Caco-2 (cell line): ENCODE data around the gene UFL1. TPM values are rescaled to one million over a fixed set of nuclear protein-coding genes. Genes with fewer than 3 reads are reported as not detected.
A peak's percentile ranks its signal among the peaks of the same experiment; 100 is the strongest.

Experiments
- BruUV-seq: library from RNA; stranded (reverse); fragments of 400-500 nt; replicated peaks from 2 replicates; lab custom pipeline; 2021; lab: Mats Ljungman, UMichigan
- CTCF ChIA-PET: fragments of 300-600 bp; sonication (Branson Sonifier 250); formaldehyde crosslinking; loops from one replicate; lab custom pipeline; 2022; ENCODE audit warnings: antibody characterized with exemption; lab: Charles Lee
- POLR2A ChIA-PET: fragments of 300-600 bp; sonication (Branson Sonifier 250); formaldehyde crosslinking; loops from one replicate; lab custom pipeline; 2022; ENCODE audit warnings: antibody characterized with exemption; lab: Charles Lee
- DNase-seq, 2 experiments: peaks; one replicate each; pipeline versions ENCODE4 v3.0.0 to v3.0.0-alpha.2; 2020 to 2022
- H3K27me3 ChIP-seq: replicated peaks from 2 replicates; pipeline ENCODE4 v1.6.0; 2011; ENCODE audit warnings: low read length; ENCODE audit not compliant: control insufficient read depth, insufficient read depth
- H3K36me3 ChIP-seq: 2 replicates; pipeline ENCODE4 v1.5.1; 2011; ENCODE audit warnings: low read length; ENCODE audit not compliant: control insufficient read depth, insufficient read depth
- H3K4me1 ChIP-seq: fragments of 250-450 bp; sonication (Bioruptor Pico); 2 replicates; pipeline ENCODE4 v1.5.1; 2020; ENCODE audit warnings: mild to moderate bottlenecking
- H3K4me3 ChIP-seq: 2 replicates; pipeline ENCODE4 v1.5.1; 2011; ENCODE audit warnings: low read depth, mild to moderate bottlenecking, control low read depth, low read length
- H3K9me3 ChIP-seq: fragments of 250-450 bp; sonication (Bioruptor Pico); 2 replicates; pipeline ENCODE4 v1.5.1; 2020; ENCODE audit warnings: mild to moderate bottlenecking, moderate library complexity
- H3K27ac Mint-ChIP-seq: one replicate; pipeline ENCODE4 v1.8.0; 2022; ENCODE audit warnings: mixed read lengths; ENCODE audit not compliant: unreplicated experiment
- H3K27me3 Mint-ChIP-seq: one replicate; pipeline ENCODE4 v1.8.0; 2022; ENCODE audit warnings: mixed read lengths; ENCODE audit not compliant: insufficient read depth, unreplicated experiment
- H3K36me3 Mint-ChIP-seq: one replicate; pipeline ENCODE4 v1.8.0; 2022; ENCODE audit warnings: mild to moderate bottlenecking, mixed read lengths; ENCODE audit not compliant: insufficient read depth, unreplicated experiment
- H3K4me1 Mint-ChIP-seq: one replicate; pipeline ENCODE4 v1.8.0; 2022; ENCODE audit warnings: low read depth, mixed read lengths; ENCODE audit not compliant: unreplicated experiment
- H3K4me3 Mint-ChIP-seq: one replicate; pipeline ENCODE4 v1.8.0; 2022; ENCODE audit warnings: mild to moderate bottlenecking, moderate library complexity, mixed read lengths; ENCODE audit not compliant: unreplicated experiment
- H3K9me3 Mint-ChIP-seq: one replicate; pipeline ENCODE4 v1.8.0; 2022; ENCODE audit warnings: mixed read lengths; ENCODE audit not compliant: unreplicated experiment
- intact Hi-C: fragments of 100-400 bp; cut with micrococcal nuclease; formaldehyde crosslinking; loops from one replicate; pipeline ENCODE4 v1.10.0; 2022; ENCODE audit not compliant: unreplicated experiment
- total RNA-seq: library from RNA; stranded (reverse); gene quantifications from 2 replicates; pipeline ENCODE4 v1.2.3, GENCODE V29; 2022
- TF ChIP-seq, protein P1 (sequence below), 2 experiments: fragments of 200-600 bp in 1 of 2; IDR thresholded peaks; 1 replicate in 1 of 2; 2 replicates in 1 of 2; pipeline versions ENCODE4 v1.5.1 to v1.8.0; 2011 to 2022; ENCODE audit warnings: antibody characterized with exemption in 1 of 2, control low read depth in 1 of 2, inconsistent platforms in 1 of 2, low read depth in 1 of 2, low read length in 1 of 2, mild to moderate bottlenecking in 1 of 2, moderate library complexity in 1 of 2; ENCODE audit not compliant: insufficient read depth in 1 of 2, severe bottlenecking in 1 of 2, unreplicated experiment in 1 of 2

The UFL1 gene
- total RNA-seq, 1 experiment from 2014 or later, result 21.9 TPM

DNA sequence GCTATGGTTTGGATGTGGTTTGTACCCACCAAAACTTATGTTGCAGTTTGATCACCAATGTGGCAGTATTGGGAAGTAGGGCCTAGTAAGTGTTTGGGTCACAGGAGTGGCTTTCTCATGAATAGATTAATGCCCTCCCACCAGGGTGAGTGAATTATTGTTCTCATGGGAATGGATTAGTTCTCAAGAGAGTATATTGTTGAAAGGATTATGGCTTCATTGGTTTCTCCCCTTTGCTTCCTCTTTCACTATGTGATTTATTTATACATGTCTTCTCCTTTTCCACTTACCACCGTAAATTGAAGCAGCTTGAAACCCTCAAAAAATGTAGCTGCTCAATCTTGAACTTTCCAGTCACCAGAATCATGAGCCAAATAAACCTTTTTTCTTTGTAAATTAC is 10.8 kb downstream of the UFL1 start:
- intact Hi-C loops, result no loop called here
- TF ChIP-seq, protein P1, sequence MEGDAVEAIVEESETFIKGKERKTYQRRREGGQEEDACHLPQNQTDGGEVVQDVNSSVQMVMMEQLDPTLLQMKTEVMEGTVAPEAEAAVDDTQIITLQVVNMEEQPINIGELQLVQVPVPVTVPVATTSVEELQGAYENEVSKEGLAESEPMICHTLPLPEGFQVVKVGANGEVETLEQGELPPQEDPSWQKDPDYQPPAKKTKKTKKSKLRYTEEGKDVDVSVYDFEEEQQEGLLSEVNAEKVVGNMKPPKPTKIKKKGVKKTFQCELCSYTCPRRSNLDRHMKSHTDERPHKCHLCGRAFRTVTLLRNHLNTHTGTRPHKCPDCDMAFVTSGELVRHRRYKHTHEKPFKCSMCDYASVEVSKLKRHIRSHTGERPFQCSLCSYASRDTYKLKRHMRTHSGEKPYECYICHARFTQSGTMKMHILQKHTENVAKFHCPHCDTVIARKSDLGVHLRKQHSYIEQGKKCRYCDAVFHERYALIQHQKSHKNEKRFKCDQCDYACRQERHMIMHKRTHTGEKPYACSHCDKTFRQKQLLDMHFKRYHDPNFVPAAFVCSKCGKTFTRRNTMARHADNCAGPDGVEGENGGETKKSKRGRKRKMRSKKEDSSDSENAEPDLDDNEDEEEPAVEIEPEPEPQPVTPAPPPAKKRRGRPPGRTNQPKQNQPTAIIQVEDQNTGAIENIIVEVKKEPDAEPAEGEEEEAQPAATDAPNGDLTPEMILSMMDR (IDR thresholded peaks at IDR 0.05; ENCODE audit: insufficient read depth in 1 of 2, low read depth in 1 of 2, low read length in 1 of 2, severe bottlenecking in 1 of 2, unreplicated experiment in 1 of 2), result no peak
- BruUV-seq, result no TSS peak
- no peaks in the 10 kb centered on the region for H3K9me3 Mint-ChIP-seq
- H3K4me3 Mint-ChIP-seq, result no peak overlapping the region
- no peak overlapping the region for H3K27ac Mint-ChIP-seq
- H3K36me3 Mint-ChIP-seq, result peaks cover 25% of the 10 kb centered on the region
- ChIA-PET CTCF (no interaction called here), POLR2A (no interaction called here)
- Histone ChIP-seq H3K4me1 (no peaks in the 10 kb centered on the region), H3K4me3 (no peak overlapping the region), H3K36me3 (no peaks in the 10 kb centered on the region), H3K27me3 (no peaks in the 10 kb centered on the region), H3K9me3 (no peaks in the 10 kb centered on the region)
- H3K27me3 Mint-ChIP-seq, result no peaks in the 10 kb centered on the region
- H3K4me1 Mint-ChIP-seq, result no peaks in the 10 kb centered on the region
- DNase-seq, result no peak

DNA sequence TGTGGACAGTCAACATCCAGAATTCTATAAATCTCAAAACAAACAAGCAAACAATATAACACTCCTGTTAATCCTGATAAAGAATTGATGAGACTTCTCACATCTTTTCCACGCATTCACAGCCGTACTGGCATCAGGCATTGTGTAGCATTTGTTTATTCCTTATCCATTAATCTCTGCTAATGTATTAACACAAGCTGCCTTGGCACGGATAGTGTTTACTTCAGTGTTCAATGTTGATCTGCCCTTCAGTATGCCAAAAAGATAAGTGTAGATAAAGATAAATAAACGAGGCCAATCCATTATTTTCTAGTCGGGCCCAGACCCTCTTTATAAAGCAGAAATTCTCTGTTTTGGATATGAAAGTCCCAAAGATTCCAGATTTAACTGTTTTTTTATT is 16.1 kb downstream of the UFL1 start:
- intact Hi-C loops, result no loop called here
- H3K4me3 ChIP-seq, result no peak overlapping the region
- ChIA-PET POLR2A (no interaction called here), CTCF (no interaction called here)
- Mint-ChIP-seq H3K4me3 (no peak overlapping the region), H3K27me3 (no peaks in the 10 kb centered on the region), H3K27ac (no peak overlapping the region), H3K4me1 (no peaks in the 10 kb centered on the region), H3K9me3 (no peaks in the 10 kb centered on the region), H3K36me3 (peaks cover 21% of the 10 kb centered on the region)
- TF ChIP-seq, protein P1 (IDR thresholded peaks at IDR 0.05; ENCODE audit: insufficient read depth in 1 of 2, low read depth in 1 of 2, low read length in 1 of 2, severe bottlenecking in 1 of 2, unreplicated experiment in 1 of 2), result no peak
- no peaks in the 10 kb centered on the region for H3K9me3 ChIP-seq
- no peaks in the 10 kb centered on the region for H3K4me1 ChIP-seq
- H3K27me3 ChIP-seq, result no peaks in the 10 kb centered on the region
- H3K36me3 ChIP-seq, result no peaks in the 10 kb centered on the region
- no TSS peak for BruUV-seq
- DNase-seq, result no peak

DNA sequence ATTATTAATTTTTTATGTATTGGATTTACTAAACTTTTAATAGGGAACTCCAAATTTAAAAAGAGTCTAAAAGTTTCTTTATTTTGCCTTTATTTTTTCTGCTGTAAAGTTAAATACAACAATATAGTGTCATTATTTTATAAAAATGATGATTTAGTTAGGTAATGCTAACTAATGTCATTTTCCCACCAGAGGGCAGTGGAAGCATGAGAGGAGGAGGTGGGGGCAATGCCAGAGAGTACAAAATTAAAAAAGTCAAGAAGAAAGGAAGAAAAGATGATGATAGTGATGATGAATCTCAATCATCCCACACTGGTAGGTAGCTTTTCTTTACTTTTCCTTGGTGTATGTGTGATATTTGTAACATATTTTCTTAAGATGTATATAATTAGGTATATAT is 21.1 kb downstream of the UFL1 start:
- no peak overlapping the region for H3K27ac Mint-ChIP-seq
- peaks cover 35% of the 10 kb centered on the region for H3K36me3 Mint-ChIP-seq
- ChIA-PET CTCF (no interaction called here), POLR2A (no interaction called here)
- no peaks in the 10 kb centered on the region for H3K9me3 Mint-ChIP-seq
- Histone ChIP-seq H3K4me3 (no peak overlapping the region), H3K36me3 (no peaks in the 10 kb centered on the region), H3K4me1 (no peaks in the 10 kb centered on the region), H3K9me3 (no peaks in the 10 kb centered on the region), H3K27me3 (no peaks in the 10 kb centered on the region)
- no peaks in the 10 kb centered on the region for H3K27me3 Mint-ChIP-seq
- BruUV-seq, result no TSS peak
- H3K4me3 Mint-ChIP-seq, result no peak overlapping the region
- peak in 1 of 2 experiments; percentile 3 for DNase-seq
- H3K4me1 Mint-ChIP-seq, result no peaks in the 10 kb centered on the region
- TF ChIP-seq, protein P1 (IDR thresholded peaks at IDR 0.05; ENCODE audit: insufficient read depth in 1 of 2, low read depth in 1 of 2, low read length in 1 of 2, severe bottlenecking in 1 of 2, unreplicated experiment in 1 of 2), result peak in 1 of 2 experiments; percentile 24
- intact Hi-C loops, result loop anchor here (5.0 kb wide), 1 partner anchor 505 kb away; no protein-coding TSS in a partner anchor
